ENCODE data around the gene NECTIN2. TPM values are rescaled to one million over a fixed set of nuclear protein-coding genes. Genes with fewer than 3 reads are reported as not detected.

Gene NECTIN2
- total and polyA plus RNA-seq, 4 donors: 49.4 to 77.5 (median 55.5) TPM

GRCh38 chr19:44878120-44878865, 32.2 kb downstream of the NECTIN2 start:
- Histone ChIP-seq H3K36me3 (ENCODE audit: control insufficient read depth in 4 of 4, insufficient read depth in 3 of 4, low read depth in 1 of 4, low read length in 3 of 4) (peaks cover 12 to 47% (median 20%) of the 10 kb centered on the region in 4 donors), H3K9ac (ENCODE audit: low read depth in 1 of 2, low read length in 2 of 2) (no peak overlapping the region), H3K4me1 (ENCODE audit: control insufficient read depth in 4 of 4, insufficient read depth in 4 of 4, low read length in 3 of 4) (no peaks in the 10 kb centered on the region), H3K27ac (ENCODE audit: low read depth in 1 of 2, low read length in 2 of 2) (no peak overlapping the region), H3K27me3 (ENCODE audit: control insufficient read depth in 4 of 4, insufficient read depth in 4 of 4, low read length in 3 of 4) (no peaks in the 10 kb centered on the region), H3K4me3 (ENCODE audit: low read depth in 1 of 3, low read length in 3 of 3) (no peak overlapping the region), H3K9me3 (ENCODE audit: control insufficient read depth in 4 of 4, low read length in 3 of 4) (no peaks in the 10 kb centered on the region)
- TF ChIP-seq, protein P1, sequence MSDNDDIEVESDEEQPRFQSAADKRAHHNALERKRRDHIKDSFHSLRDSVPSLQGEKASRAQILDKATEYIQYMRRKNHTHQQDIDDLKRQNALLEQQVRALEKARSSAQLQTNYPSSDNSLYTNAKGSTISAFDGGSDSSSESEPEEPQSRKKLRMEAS (IDR thresholded peaks at IDR 0.05): no peak
- TF ChIP-seq RXRA (IDR thresholded peaks at IDR 0.05): no peak
- no peak for TF ChIP-seq RAD21 (IDR thresholded peaks at IDR 0.05)
- no peak for TF ChIP-seq FOXA1 (IDR thresholded peaks at IDR 0.05)
- no peak for TF ChIP-seq SP1 (IDR thresholded peaks at IDR 0.05)
- TF ChIP-seq NR2F2 (IDR thresholded peaks at IDR 0.05): no peak
- TF ChIP-seq, protein P2, sequence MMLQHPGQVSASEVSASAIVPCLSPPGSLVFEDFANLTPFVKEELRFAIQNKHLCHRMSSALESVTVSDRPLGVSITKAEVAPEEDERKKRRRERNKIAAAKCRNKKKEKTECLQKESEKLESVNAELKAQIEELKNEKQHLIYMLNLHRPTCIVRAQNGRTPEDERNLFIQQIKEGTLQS (IDR thresholded peaks at IDR 0.05): no peak
- TF ChIP-seq CTCF (IDR thresholded peaks at IDR 0.05; ENCODE audit: low read depth, low read length, missing input control): no peak
- TF ChIP-seq JUND (IDR thresholded peaks at IDR 0.05): no peak
- no peak for TF ChIP-seq HNF4G (IDR thresholded peaks at IDR 0.05)
- TF ChIP-seq GABPA (IDR thresholded peaks at IDR 0.05 in 1 of 2, conservative IDR thresholded peaks at IDR 0.05 in 1 of 2): no peak
- TF ChIP-seq, protein P3, sequence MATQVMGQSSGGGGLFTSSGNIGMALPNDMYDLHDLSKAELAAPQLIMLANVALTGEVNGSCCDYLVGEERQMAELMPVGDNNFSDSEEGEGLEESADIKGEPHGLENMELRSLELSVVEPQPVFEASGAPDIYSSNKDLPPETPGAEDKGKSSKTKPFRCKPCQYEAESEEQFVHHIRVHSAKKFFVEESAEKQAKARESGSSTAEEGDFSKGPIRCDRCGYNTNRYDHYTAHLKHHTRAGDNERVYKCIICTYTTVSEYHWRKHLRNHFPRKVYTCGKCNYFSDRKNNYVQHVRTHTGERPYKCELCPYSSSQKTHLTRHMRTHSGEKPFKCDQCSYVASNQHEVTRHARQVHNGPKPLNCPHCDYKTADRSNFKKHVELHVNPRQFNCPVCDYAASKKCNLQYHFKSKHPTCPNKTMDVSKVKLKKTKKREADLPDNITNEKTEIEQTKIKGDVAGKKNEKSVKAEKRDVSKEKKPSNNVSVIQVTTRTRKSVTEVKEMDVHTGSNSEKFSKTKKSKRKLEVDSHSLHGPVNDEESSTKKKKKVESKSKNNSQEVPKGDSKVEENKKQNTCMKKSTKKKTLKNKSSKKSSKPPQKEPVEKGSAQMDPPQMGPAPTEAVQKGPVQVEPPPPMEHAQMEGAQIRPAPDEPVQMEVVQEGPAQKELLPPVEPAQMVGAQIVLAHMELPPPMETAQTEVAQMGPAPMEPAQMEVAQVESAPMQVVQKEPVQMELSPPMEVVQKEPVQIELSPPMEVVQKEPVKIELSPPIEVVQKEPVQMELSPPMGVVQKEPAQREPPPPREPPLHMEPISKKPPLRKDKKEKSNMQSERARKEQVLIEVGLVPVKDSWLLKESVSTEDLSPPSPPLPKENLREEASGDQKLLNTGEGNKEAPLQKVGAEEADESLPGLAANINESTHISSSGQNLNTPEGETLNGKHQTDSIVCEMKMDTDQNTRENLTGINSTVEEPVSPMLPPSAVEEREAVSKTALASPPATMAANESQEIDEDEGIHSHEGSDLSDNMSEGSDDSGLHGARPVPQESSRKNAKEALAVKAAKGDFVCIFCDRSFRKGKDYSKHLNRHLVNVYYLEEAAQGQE (IDR thresholded peaks at IDR 0.05): no peak
- TF ChIP-seq FOXA2 (IDR thresholded peaks at IDR 0.05): no peak
- TF ChIP-seq EGR1 (IDR thresholded peaks at IDR 0.05; ENCODE audit: low read depth in 2 of 2): no peak
- no peak for TF ChIP-seq HNF4A (conservative IDR thresholded peaks at IDR 0.05)
- TF ChIP-seq TAF1 (conservative IDR thresholded peaks at IDR 0.05): no peak
- WGBS: 89% methylated on average over 26 of the region's 26 CpGs
- DNase-seq (ENCODE audit: low spot score): no peak

DNA sequence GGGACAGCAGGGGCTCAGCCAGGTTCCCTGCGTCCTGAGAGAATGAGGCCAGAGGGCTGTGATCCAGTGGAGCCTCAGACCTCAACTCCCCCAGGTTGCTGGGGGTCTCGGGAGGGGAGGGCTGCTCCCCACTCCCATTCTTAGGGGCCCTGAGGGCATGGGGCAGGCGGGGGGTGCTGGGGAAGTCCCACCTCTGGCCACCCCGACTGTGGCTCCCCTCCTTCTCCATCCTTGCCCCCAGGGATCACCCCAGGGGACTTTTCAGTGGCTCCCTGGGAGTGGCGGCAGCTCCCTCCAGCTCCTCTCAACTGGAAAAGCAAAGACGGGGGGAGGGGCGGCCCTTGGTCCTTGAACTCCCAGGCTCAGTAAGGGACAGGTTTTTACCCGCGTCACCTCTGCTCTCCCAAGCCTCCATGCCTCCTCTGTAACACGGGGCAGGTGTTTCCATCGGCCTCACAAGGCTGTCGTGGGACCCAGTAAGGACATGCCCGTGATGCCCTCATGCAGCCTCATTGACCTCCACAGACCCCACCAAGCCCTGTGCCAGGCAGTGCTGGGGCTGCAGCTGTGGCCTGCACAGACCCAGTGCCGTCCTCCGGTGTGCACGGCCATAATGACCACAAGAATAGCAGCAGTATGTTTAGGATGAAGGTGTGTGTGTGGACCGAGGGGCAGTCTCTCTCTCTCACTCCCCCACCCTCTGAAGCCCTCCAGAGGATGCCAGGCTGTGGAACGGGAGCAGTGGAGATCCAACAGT, 33.4 kb downstream of the NECTIN2 start:
- no peaks in the 10 kb centered on the region for H3K4me1 ChIP-seq (ENCODE audit: control insufficient read depth in 4 of 4, insufficient read depth in 4 of 4, low read length in 3 of 4)
- H3K36me3 ChIP-seq (ENCODE audit: control insufficient read depth in 4 of 4, insufficient read depth in 3 of 4, low read depth in 1 of 4, low read length in 3 of 4): peaks cover 8 to 39% (median 17%) of the 10 kb centered on the region in 4 donors
- no peak overlapping the region for H3K27ac ChIP-seq (ENCODE audit: low read depth in 1 of 2, low read length in 2 of 2)
- no peak overlapping the region for H3K4me3 ChIP-seq (ENCODE audit: low read depth in 1 of 3, low read length in 3 of 3)
- DNase-seq (ENCODE audit: low spot score): no peak
- 84% methylated on average over 18 of the region's 18 CpGs for WGBS
- no peaks in the 10 kb centered on the region for H3K9me3 ChIP-seq (ENCODE audit: control insufficient read depth in 4 of 4, low read length in 3 of 4)
- H3K9ac ChIP-seq (ENCODE audit: low read depth in 1 of 2, low read length in 2 of 2): no peak overlapping the region
- H3K27me3 ChIP-seq (ENCODE audit: control insufficient read depth in 4 of 4, insufficient read depth in 4 of 4, low read length in 3 of 4): no peaks in the 10 kb centered on the region
- no peak for TF ChIP-seq HNF4A (conservative IDR thresholded peaks at IDR 0.05)
- TF ChIP-seq, protein P3 (IDR thresholded peaks at IDR 0.05): no peak
- no peak for TF ChIP-seq GABPA (IDR thresholded peaks at IDR 0.05 in 1 of 2, conservative IDR thresholded peaks at IDR 0.05 in 1 of 2)
- TF ChIP-seq FOXA1 (IDR thresholded peaks at IDR 0.05): no peak
- no peak for TF ChIP-seq TAF1 (conservative IDR thresholded peaks at IDR 0.05)
- TF ChIP-seq FOXA2 (IDR thresholded peaks at IDR 0.05): no peak
- no peak for TF ChIP-seq ZBTB33 (IDR thresholded peaks at IDR 0.05)
- TF ChIP-seq, protein P2 (IDR thresholded peaks at IDR 0.05): no peak
- TF ChIP-seq, protein P1 (IDR thresholded peaks at IDR 0.05): no peak

Data from liver (tissue), 9 donors.